ENCODE data around the gene ZDHHC14.

DNA sequence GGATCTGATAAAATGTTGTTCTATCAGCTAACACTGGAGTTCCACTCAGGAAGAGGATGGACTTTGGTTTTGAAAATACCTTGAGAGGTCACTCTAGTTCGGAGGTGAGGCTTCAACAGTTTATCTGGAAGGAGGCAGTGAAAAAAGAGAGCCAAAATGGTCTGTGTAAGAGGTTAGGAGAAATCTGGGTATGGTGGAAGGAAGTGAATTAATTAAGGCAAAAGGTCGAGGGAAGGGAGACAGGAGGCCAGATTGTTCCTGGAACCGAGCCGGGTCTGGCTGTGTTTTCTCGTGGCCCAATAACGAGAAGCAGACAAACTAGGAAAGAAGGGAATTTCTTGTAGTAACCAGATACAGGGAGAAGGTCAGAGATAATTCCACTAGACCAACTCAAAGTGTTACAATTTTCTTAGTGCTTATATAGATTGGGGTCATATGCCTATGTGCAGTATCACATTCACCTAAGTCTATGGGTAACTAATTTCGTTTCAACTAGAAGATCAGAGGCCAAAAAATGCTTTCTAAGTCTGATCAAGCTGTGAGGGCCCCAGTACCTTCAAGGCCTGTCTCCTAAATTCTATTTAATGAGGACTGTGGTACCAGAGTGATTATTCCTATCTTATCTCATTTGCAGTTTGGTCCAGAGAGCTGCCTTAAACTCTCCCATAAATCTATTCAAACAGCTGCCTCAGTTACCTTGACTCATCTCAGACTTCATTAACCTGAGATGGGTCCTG is 346.1 kb downstream of the ZDHHC14 start:
- TF ChIP-seq CBX8 (IDR thresholded peaks at IDR 0.05; ENCODE audit: borderline replicate concordance, low read depth, low read length) (no peak), EZH2 (IDR thresholded peaks at IDR 0.05; ENCODE audit: low read depth, low read length, severe bottlenecking) (no peak)
